HuH-7.5 (cell line): ENCODE measurements around the gene USP24.

Experiments used
- DNase-seq: peaks from one replicate; pipeline ENCODE4 v3.0.0; 2011; ENCODE audit warnings: low spot score

Gene USP24

DNA sequence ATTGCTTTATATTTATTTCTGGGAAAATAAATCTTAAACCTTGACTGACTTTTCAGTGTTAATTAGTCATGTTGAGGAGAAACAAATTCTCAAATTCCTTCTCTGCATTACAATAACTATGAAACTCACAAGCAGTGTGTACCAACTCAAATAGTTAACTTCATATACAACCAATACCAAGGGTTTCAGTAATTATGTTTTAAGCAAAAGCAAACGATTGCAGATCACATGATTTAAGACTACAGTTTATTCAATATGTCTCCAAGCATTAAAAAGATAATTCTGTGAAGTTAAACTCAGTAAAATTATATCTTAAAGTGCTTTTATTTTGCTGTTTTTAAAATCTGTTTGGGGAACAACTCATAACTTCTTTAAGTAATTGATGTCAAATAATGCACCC is 147.2 kb downstream of the USP24 start:
- no peak for DNase-seq

DNA sequence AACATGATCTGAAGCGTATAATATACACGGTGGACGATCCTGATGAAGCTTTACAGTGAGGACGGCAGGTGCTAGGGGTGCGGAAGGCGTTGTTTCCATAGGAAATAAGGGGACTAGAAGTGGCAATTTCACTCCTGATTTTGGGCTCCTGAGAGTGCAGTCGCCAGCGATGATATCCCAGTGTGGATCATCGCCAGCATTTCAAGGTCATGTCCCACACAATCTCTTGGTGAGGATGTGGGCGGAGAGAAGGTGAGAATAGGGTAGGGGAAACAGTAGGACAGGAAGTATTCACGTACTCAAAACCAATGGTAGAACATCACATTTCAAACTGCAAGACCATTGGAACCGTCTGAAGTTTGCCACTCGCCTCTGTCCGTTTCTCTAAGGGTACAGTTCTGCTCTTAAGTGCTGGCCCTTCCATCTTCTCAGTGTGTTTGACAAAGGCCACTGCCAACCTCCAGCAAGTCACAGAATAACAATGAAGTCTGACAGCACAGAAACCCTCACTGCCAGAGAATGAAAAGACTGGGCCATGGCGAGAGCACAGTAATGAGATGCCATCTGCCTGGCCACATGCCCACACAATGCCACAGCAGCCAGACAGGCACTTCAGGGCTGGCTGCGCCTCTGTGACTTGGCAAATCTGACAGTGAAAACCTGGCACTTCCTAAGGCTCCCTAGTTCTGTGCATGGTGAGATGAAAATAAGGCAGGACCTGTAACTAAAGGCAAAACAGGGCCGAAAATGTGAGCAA is 148.0 kb downstream of the USP24 start:
- DNase-seq, result no peak

DNA sequence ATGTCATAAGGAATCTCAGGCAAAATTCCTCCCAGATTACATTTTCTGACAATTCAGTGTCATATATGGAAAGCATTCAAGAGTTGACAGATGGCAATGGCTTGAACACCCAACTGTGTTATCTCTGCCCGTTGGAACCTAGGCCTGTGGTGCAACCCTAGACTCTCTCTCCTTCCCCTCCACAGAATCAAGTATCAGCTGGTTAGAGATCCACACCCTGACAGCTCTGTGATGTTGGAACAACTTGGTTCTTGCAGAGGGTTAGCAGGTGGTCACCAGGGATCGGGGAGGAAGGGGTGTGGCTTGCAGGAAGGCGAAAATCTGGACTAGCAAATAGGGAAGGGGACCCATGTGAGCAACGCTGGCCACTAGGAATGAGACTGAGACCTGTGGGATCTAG is 149.5 kb downstream of the USP24 start:
- no peak for DNase-seq

DNA sequence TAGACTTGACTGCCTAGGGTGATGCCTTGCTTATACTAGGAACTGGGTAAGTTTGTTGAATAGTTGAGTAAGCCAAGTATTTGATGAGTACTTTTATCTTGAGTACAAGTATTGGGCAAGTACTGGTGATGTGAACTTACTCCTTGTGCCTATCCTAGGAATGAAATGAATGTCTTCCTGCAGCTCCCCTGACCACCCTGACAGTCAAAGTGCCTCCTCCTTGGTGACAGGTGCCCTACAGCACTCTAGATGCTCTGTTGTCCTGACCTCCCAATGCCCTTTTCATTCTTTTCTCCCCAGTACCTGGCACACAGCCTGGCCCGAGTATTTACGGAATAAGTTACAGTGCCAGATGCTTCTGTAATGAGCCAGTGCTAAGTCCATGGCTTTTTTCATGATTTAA is 150.3 kb downstream of the USP24 start:
- no peak for DNase-seq

DNA sequence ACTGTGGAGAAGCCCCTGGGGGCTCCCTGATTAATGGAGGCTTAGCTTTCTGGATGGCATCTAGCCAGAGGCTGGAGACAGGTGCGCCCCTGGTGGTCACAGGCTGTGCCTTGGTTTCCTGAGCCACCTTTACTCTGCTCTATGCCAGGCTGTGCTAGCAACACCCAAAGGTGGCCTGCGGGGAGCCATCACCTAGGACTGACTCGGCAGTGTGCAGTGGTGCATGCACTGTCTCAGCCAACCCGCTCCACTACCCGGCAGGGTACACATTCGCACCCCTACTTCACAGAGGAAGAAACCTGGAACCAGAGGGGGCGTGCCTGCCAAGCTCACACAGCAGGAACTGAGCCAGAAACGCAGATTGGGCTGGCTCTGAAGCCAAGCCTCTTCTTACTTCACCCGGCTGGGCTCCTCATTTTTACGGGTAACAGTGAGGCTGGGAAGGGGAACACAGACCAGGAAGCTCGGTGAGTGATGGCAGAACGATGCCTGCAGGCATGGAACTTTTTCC is 151.0 kb downstream of the USP24 start:
- no peak for DNase-seq

DNA sequence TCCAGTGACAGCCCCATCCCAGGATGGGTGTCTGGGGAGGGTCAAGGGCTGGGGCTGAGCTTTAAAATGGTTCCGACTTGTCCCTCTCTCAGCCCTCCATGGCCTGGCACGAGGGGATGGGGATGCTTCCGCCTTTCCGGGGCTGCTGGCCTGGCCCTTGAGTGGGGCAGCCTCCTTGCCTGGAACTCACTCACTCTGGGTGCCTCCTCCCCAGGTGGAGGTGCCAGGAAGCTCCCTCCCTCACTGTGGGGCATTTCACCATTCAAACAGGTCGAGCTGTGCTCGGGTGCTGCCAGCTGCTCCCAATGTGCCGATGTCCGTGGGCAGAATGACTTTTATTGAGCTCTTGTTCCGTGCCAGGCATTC is 151.6 kb downstream of the USP24 start:
- DNase-seq, result no peak

DNA sequence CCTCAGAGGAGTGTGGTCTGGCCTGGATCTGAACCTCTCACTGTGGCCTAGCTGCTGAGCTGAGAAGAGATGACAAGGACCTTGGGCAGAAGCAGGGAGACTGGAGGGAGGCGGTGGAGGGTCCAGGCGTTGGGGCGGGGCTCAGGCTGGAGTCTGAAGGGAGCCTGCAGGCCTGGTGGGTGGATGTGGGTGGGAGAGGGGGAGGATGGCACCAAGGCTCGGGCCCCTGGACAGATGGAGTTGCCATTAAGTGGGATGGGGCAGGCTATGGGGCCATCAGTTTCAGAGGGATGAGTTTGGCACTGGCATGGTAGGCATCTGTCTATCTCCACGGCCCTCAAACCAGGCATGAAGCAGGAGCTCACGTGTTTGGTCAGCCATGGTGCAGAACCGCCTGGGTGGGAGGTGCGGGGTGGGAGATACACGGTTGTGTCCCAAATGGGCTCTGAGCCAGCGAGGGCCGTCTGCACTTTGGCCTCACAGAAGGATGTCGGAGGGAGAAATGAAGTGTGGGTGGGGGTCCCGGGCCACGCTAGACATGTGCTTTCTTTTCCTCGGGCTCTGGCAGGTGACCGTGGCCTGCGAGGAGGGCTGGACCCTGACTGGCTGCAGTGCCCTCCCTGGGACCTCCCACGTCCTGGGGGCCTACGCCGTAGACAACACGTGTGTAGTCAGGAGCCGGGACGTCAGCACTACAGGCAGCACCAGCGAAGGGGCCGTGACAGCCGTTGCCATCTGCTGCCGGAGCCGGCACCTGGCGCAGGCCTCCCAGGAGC is 152.2 kb downstream of the USP24 start:
- DNase-seq, result no peak

DNA sequence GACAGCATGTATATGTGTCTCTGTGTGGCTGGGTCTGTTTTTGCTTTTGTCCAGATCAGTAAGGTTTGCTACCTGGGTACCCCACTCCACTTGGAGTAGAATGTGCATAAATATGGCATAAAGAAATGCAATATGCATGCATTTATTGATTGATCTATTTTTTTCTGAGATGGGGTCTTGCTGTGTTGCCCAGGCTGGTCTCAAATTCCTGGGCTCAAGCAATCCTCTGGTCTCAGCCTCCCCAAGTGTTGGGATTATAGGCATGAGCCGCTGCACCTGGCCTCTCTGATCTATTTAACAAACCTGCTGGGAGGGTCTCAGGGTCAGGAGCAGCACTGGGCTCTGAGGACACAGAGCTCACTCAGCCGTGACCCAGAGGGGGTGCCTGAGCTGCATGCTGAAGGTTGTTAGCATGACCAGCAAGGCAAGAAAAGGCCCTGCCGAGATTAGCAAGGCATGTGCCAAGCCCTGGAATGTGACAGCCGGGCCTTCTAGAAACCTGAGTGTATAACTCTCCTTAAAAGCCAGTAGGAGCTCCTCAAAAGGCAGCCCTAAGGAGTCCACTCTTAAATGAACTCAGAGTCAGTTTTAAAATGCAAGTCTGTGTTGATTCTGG is 153.3 kb downstream of the USP24 start:
- DNase-seq, result no peak

DNA sequence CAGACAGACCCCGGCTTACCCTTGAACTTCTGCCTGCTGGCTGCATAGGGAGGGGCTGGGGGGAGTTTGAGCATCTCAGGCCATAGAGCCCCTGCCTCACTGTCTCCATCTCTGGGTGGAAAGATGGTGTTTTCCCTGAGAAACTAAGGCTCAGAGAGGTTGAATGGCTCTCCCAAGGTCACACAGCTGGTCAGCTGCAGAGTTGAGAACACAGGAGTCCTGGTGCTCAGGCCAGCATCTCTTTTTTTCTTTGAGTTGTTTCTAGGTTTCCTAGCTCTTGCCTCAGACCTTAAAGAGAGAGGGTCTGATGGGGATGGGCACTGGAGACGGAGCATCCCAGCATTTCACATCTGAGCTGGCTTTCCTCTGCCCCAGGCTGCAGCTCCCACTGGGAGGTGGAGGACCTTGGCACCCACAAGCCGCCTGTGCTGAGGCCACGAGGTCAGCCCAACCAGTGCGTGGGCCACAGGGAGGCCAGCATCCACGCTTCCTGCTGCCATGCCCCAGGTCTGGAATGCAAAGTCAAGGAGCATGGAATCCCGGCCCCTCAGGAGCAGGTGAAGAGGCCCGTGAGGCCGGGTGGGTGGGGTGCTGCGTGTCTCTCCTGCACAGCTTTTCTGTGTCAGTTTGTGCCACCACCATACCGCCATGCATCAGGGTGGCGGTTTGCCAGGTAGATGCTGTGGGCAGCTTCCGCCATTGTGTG is 154.0 kb downstream of the USP24 start:
- no peak for DNase-seq

DNA sequence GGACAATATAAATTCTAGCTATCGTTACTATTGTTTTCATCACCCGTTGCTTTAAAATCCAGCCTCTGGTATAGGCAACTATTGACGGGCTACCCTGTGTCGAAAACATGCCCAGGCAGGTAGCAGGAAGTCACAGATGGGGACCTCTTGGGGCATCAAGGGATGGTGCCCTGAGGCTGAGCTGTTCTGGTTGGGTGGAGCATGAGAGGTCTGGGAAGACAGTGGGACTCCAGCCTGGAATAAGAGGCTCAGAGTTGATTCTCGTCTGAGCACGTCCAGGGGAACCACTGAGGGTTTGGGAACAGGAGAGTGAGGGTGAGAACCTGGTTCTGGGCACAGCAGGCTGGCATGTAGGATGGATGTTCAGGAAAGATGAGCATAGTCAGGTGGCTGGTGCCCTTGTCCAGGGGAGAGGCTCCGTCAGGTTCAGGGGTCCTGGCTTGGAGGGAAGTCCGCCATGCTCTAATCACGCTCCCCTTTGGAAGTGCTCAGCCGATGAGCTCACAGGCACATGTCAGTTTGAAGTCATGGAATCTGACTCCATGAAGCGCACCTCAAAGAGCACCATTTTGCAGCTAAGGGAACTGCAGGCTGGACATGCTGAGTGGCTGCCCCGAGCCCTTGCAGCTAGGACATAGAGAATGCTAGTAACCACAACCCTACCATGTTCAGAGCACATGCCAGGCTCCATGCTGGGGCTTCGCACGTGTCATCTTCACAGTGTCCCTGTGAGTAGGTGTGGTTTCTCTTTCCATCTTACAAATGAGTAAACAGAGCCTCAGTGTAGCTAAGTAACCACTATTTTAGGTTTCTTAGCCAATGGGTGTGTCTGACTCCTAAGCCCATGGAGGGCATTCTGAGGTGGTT is 154.8 kb downstream of the USP24 start:
- DNase-seq, result no peak

DNA sequence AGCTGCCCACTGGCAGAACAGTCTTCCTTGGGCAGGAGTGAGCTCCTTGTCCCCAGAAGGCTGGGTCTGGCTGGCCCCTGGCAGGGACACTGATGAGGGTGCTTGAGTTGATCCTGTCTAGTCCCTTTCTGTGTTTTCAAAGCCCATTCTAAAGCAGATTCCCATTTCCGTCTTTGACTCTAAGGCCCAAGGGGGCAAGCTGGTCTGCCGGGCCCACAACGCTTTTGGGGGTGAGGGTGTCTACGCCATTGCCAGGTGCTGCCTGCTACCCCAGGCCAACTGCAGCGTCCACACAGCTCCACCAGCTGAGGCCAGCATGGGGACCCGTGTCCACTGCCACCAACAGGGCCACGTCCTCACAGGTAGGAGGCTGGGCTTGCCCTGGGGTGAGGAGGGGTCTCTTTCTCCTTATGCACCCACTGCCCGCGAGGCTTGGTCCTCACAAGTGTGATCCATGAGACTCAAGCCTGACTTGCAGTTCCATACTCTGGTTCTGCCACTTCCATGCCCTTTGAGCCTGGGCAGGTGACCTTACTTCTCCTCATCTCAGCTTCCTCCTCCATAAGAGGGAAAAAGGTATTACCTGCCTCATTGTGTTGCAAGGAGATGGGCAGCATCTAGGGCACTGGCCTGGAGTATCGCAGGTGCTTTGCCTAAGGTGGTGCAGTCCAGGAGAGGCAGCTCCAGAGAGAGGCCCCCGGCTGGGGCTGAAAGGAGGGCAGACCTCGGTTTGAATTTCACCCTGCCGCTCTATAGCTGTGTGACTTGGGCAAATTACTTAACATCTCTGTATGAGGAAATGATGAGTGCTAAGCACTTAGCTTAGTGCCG is 155.6 kb downstream of the USP24 start:
- DNase-seq, result no peak

DNA sequence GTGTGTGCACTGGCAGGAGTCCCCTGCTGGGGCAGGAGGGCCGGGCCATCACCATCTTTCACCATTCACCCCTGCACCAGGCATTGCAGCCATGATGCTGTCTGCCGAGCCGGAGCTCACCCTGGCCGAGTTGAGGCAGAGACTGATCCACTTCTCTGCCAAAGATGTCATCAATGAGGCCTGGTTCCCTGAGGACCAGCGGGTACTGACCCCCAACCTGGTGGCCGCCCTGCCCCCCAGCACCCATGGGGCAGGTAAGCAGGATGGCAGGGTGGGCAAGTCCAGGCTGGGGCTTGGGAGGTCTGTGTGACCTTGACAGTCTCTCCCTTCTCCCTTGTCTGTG is 157.2 kb downstream of the USP24 start:
- no peak for DNase-seq

DNA sequence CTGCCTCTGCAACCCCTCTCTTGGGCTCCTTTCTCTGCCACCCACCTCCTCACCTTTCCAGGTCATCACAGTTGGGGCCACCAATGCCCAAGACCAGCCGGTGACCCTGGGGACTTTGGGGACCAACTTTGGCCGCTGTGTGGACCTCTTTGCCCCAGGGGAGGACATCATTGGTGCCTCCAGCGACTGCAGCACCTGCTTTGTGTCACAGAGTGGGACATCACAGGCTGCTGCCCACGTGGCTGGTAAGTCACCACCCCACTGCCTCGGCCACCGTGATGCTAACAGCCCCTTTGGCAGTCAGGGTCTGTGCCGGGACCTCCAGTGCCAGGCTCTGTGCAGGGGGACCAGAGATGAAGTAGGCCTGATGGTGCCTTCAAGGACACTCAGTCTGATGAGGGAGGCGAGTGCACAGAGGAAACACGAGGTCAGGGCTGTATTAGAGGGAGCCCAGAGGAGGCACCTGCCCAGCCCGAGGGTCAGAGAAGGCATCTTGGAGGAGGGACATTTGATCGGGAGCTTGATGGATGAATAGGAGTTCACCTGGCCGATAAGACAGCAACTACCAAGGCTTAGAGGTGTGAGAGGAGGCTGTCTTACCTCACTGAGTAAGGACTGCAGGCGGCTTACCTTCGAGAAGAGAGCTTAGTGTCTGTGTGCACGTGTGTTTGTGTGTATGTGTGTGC is 157.8 kb downstream of the USP24 start:
- DNase-seq, result no peak

DNA sequence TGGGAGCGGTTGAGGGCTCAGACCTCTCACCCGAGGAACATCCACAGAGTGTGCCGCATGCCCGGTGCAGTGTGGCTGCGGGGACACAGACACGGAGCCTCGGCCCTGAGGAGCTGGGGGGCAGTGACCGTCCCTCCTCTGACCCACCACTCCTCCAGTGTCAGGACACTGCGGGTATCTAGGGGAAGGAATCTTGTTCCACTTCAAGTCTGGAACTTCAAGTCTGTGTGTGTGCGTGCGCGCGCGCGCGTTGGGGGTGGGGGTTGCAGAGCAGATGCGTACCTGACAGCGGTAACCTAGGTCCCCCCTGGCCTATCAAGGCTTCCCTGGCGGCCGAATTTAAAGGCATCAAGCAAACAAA is 158.6 kb downstream of the USP24 start:
- DNase-seq, result no peak

DNA sequence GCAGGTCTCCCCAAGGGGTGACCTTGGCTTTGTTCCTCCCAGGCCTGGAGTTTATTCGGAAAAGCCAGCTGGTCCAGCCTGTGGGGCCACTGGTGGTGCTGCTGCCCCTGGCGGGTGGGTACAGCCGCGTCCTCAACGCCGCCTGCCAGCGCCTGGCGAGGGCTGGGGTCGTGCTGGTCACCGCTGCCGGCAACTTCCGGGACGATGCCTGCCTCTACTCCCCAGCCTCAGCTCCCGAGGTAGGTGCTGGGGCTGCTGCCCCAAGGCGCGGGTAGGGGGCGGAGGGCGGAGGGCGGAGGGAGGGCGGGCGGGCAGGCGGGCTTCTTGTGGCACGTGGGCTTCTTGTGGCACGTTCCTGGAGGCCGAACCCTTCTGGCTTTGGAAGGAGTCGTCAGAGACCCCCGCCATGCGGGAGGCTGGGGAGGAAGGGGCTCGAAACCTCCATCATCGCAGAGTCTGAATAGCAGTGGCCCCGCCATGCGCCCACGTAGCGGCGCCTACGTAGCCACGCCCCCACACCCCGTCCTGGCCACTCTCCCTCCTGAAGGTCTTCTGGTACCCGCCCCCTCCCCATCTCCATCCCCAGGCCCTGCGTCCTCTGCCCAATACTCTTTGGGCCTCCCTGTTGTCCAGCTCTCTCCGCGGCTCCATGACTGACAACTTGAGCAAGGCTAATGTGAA is 159.1 kb downstream of the USP24 start:
- DNase-seq, result no peak

DNA sequence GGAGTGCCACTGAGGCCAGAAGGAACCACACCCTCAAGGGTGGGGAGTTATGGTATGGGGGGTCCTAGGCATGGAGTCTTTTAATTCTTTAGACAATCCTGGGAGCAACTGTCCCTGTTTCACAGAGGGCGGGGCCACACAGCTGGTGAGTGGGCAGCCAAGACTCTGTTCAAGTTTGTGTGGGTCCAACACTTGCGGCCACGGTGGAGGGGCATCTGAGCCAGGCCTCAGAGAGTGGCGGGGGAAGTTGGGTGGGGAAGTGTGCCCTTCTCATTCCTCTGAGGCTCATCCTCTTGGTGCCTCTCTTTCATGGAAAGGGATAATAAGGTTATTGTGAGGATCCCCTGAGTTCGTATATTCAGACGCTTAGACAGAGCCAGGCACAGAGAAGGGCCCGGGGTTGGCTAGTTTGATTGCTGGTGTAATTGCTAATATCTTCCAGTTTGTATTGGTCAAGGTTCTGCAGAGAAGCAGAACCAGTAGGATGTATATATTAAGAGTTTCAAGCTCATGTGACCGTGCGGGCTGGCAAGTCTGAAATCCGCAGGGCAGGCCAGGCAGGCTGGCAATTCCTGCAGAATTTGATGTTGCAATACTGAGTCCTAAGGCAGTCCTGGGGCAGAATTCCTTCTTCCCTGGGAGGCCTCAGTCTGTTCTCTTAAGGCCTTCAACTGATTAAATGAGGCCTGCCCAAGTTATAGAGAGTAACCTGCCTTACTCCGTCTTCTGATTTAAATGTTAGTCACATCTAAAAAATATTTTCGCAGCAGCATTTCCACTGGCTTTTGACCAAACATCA is 159.9 kb downstream of the USP24 start:
- no peak for DNase-seq

DNA sequence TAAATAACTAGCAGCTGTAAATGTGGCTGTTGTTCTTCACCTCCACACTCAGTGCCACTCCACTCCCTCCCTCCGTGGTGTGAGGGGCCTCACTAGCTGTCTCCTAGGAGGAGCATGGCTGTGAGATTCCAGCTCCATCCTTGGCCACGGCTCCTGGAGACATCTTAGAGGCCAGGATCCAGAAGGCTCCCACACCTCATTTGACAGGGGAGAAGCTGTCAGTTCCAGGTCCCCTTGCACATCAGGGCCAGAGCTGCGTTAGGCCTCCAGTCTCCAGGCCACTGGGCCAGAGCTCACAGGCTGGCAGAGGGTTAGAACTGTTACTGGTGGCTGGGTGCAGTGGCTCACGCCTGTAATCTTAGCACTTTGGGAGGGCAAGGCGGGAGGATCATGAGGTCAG is 160.8 kb downstream of the USP24 start:
- DNase-seq, result no peak

DNA sequence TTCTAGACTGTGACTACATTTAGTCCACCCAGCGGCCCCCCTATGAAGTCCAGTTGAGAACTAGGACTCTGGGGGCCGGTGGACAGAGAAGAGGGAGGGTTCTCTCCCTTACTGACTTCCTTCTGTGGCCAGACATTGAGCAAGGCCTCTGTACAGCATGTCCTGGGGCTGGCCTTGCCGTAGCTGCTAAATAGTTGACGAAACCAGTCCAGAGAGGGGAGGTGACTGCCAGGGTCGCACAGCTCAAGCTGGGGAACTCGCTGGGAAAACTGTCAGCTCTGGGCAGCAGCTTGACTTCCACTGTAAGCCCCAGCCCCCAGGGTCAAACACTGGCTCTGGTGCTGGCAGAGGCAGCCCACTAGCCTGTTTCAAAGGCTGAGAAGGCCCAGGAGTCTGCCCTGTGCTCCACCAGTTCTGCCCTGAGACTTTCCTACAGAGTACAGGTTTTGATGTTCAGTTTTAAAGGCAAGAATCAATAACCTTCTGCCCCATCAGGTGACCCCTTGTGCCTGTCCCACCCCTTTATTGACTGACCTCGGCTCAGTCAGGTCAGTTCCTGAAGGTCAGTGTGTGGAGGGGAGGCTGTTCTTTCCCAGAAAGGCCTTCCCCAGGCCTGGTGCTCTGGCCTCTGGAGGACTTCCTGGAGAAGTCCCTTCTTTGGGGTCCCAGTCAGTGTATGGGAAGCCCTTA is 161.8 kb downstream of the USP24 start:
- DNase-seq, result peak; percentile 78
